ENCODE data around the gene TSC22D1.

TSC22D1 gene

GRCh38 chr13:44422755-44423643 lies 153.1 kb downstream of the TSC22D1 start:
- no peak for DNase-seq

- no peak for DNase-seq
These were observed 154.1 kb downstream of the TSC22D1 start for GRCh38 chr13:44421853-44422525.

DNA sequence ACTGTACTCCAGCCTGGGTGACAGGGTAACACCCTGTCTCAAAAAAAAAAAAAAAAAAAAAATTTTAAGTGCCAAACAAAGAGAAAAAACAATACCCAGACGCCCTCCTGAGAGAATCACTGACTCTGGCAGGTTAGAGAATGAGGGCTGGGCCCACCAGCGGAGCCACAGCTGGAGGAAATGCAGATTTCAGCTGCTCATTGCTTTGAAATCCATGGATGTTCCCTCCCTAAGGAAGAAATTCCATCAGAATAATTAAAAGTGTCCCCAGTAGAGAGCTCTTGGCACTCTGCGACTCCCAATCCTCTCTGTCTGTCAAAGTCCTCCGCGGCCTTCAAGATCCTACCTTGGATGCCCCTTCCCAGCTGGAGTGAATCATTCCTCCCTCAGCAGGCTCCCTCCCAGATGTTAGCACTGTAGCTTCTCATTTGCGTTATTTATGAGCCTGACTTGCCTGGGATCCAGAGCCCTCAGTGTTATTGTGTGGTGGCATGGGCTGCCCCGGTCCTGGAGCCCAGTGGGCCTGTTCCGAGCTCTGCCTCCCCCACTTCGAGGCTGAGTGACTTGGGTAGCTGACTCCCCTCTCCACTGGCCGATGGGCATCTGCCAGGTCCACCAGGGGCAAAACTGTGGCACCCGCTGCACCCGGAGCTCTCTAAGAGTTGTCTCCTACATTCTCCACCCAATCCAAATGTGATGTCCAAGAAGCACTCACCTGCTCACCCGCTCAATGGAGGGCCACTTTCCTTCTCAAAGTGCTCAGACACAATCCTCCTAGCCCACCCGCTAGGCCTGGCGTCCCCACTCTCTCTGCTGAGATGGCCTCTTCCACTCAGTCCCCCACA lies 155.5 kb downstream of the TSC22D1 start:
- no peak for DNase-seq

- no peak for DNase-seq
These were observed 158.3 kb downstream of the TSC22D1 start for GRCh38 chr13:44417876-44418275.

DNA sequence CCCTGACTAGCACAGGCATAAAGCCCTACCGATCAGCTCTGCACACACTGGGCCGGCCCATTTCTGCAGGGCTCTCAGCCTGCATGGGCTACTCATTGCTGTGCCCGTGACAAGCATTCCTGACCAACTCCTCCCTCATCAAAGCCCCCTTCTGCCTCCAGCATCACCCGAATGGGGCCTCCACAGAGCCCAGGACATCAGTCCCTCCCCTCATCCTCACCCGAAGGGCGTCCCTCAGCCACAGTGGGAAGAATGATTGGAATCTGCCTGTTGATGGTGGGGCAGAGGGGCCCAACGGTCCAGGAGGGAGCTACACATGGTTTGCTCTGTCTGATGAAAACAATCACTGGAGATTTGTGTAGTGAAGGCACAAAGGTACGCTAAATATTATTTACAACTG lies 158.7 kb downstream of the TSC22D1 start:
- DNase-seq = no peak

DNA sequence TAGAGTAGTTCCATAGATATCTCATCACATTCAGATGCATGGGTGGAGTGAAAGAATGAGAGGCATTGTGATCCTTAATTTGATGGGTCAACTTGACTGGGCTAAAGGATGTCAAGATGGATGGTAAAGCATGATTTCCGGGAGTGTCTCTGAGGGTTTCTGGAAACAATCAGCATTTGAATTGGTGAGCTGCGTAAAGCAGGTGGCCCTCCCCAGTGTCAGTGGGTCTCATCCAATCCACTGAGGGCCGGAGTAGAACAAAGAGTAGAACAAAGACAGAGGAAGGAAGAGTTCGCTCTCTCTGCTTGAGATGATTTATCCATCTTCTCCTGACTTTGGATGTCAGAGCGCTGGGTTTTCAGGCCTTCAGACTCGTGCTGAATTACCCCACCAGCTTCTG lies 159.4 kb downstream of the TSC22D1 start:
- no peak for DNase-seq

DNA sequence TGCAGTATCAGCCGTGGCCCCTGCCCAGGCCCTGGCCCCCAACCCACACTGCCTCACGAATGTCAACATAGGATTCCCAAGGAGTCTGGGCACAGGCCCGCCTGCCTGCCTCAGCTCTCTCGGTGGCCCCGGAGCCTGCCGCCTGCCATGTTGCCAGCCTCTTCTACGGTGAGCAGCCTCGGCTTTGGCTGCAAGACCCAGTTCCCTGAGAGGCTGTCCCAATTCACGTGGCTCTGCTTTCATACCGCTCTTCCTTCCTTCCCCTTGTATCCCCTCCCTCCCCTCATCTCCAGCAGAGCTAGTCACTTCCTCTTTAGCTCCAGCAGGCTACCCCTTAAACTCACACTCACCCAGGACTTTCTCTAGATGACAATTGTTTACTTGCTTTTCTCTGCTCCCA lies 159.8 kb downstream of the TSC22D1 start:
- DNase-seq = no peak

DNA sequence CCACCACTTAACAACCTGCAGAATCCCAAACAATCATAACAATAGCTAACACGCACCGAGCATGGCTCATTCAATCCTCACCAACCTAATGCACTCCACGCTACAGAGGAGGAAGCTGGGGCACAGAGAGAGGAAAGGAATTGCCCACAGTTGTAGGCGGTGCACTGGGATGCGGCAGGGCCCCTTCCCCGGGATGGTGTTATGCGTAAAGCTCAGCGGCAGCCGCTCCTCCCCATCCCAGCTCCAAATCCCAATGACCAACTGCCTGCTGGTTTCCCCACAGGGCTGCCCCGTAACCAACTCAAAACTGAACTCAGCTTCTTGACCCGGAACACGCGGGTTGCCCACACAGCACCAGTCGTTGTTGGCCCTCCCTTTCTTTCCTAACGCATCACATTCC lies 160.3 kb downstream of the TSC22D1 start:
- no peak for DNase-seq

DNA sequence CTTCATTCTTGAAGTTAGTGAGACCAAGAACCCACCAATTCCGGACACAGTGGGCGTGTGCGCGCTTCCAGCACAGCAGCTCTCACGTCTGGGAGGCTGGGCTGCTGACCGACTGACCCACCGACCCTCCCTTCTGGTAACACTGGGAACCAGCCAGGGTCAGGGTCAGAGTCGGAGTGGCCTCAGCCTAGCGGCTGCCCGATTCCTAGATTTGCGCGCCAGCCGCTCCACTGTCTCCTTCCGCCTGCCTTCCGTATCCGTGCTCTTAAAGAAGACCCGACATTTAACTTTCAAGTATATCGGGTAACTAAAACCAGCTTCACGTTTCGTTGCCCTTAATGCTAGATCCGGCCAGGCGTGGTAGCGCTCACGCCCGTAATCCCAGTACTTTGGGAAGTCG lies 161.4 kb downstream of the TSC22D1 start:
- DNase-seq = no peak

DNA sequence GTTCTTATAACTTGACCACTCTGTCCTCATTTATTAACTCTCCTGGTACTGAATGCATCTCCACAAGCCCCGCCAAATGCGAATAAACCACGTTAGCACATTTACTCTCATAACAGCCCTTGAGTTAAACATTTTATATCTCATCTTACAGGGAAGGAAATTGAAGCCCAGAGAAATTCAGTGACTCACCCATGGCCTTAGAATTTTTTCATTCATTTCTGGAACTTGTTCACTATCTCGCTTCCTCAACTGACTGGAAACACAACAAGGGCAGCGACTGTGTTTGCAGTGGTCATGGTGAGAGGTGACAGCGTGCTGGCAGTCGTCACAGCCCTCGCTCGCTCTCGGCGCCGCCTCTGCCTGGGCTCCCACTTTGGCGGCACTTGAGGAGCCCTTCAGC lies 163.0 kb downstream of the TSC22D1 start:
- DNase-seq = no peak

GRCh38 chr13:44412346-44412935 lies 163.7 kb downstream of the TSC22D1 start:
- DNase-seq = no peak

DNA sequence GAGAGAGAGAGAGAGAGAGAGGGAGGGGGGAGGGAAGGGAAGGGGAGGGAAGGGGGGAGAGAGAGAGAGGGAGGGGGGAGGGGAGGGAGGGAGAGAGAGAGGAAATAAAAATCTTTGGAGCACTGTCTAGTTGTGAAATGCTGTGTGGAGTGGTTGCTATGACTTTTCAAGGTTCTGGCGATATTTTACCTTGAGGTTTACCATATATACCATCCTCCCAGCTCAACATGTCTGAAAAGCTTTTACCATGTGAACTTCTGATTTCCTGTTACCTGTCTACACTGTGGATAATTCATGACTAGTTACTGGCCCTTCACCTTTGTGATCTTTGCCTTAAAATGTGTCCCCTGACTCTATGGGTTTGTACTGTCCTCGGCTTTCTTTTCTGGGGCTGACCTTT lies 164.3 kb downstream of the TSC22D1 start:
- no peak for DNase-seq

DNA sequence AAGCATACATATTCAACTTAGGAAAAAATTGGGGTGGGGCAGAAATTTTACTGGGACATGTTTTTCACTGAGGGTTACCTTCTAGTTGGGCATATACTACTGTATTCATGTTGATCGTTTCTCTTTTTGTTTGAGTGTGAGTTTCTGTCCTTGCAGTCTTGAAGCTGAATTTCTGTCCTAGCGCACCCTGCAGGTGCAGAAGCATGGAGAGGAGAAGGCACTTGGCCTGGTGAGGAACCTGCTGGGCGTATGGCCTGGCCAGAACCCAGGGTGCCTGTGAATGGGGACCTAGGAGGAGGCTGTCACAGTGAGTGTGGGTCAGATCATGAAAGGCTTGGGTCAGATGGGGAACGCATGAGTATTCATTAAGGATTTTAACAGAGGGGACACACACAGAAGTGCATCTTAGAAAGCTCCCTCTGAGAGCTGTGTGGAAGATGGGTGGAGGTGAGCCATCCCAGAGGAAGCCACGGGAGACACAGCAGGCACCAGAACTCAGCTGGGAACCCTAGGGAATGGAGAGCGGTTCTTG lies 165.7 kb downstream of the TSC22D1 start:
- DNase-seq = no peak

- DNase-seq = no peak
These were observed 166.5 kb downstream of the TSC22D1 start for GRCh38 chr13:44409595-44409994.

- no peak for DNase-seq
These were observed 168.2 kb downstream of the TSC22D1 start for GRCh38 chr13:44407891-44408290.

- no peak for DNase-seq
These were observed 168.8 kb downstream of the TSC22D1 start for GRCh38 chr13:44407379-44407778.

DNA sequence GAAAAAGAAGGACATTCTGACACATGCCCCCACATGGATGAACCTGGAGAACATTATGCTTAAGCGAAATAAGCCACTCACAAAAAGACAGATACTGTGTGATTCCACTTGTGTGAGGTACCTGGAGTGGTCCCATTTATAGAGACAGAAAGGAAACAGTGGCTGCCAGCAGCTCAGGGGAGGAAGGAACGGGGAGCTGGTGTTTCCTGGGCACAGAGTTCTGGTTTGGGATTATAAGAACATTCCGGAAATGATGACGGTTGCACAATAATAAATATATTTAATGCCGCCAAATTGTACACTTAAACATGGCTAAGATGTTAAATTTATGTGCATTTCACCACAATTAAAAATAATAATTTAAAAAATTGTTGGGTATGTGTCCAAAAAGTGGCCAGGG lies 169.5 kb downstream of the TSC22D1 start:
- DNase-seq = no peak

DNA sequence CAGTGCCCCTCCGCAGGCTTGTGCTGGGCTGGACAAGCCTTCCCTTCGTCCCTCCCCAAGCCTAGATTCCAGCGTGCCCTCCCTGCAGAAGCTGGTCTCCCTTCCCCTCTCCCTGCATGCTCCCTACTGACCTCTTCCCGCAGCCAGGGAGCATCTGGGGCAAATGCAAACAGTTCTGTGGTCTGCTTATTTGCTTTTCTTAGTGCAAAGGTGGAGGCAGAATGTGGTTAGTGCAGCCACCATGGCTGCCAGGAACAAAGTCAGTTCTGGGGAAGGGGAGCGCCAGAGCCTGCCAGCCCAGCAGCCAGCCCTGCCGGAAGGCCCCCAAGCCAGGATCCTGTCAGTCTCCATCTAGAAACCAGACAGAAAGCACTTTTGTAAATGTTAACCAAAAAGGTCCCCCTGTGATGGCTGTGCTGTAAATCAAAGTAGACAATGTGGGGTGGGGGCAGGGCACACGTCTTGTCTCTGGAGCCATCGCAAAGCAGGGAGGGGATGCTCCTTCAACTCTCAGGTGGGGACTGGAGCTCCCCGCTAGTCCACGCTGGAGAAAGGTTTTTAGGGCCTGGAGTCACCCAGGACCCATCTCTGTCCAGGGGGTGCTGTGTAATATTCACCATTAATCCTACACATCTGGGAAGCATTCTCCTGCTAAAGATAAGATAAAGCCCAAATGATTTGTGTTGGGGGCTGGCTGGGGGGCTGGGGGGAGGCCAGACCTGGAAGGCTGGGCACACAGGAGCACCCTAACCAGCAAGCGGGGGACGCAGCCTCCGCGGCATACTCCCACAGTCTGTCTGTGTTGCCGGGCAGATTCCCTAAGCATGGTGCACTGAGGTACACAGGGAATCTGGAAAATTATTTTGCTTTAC lies 171.6 kb downstream of the TSC22D1 start:
- peak; percentile 15 for DNase-seq

DNA sequence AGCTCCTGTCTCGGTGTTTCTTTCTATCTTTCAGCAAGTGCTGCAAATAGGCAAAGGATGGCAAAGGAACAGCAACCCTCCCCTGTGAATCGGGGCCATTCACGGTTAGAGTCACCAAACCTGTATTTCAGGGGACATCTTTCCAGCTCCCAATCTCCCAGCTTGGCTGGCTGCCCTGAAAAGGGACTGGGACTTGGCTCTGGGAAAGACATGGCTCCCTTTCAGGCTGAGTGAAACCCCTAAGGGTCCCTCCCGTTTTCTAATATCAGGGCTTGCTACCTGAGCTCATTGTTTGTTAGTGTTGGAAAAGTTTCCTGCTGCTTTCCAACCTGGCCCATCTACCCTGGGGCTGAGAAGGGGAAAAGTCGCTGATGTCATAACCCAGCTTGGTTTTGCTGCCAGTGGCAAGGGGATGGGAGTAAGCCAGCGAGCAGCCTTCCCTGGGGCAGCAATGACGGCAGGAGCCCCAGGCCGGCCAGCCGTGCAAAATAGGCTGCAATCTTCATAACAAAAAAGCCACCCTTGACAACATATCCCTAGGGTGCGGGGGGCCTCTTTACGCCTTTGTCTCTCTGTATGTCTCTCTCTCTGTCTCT lies 172.6 kb downstream of the TSC22D1 start:
- DNase-seq = peak; percentile 72

- DNase-seq = peak; percentile 69
These were observed 173.2 kb downstream of the TSC22D1 start for GRCh38 chr13:44402899-44403445.

DNA sequence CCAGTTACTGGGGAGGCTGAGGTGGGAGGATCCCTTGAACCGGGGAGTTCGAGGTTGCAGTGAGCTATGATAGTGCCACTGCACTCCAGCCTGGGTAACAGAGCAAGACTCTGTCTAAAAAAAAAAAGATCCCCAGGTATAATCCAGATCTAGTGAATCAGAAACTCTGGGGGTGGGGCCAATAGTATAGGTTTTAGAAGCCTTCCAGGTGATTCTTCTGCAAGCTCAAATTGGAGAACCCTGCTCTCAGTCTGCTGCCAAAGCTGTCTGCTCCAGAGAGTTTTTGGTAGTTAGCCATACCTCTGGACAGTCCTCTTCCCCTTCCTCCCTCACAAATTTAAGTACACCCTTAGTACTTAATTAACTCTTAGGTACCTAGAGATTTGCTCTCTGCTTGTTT lies 174.6 kb downstream of the TSC22D1 start:
- no peak for DNase-seq
